Caco-2 (cell line): ENCODE measurements around the gene TSPYL4. TPM values are rescaled to one million over a fixed set of nuclear protein-coding genes. Genes with fewer than 3 reads are reported as not detected.

Source experiments
- Bru-seq: library from RNA; stranded (reverse); fragments of 400-500 nt; gene quantifications from one replicate; lab custom pipeline; 2021; lab: Mats Ljungman, UMichigan
- BruChase-seq, 2 experiments: library from RNA; stranded (reverse); fragments of 400-500 nt; gene quantifications; one replicate each; lab custom pipeline; 2021; lab: Mats Ljungman, UMichigan
- BruUV-seq: library from RNA; stranded (reverse); fragments of 400-500 nt; replicated peaks from 2 replicates; lab custom pipeline; 2021; lab: Mats Ljungman, UMichigan
- CTCF ChIA-PET: fragments of 300-600 bp; sonication (Branson Sonifier 250); formaldehyde crosslinking; loops from one replicate; lab custom pipeline; 2022; ENCODE audit warnings: antibody characterized with exemption; lab: Charles Lee
- POLR2A ChIA-PET: fragments of 300-600 bp; sonication (Branson Sonifier 250); formaldehyde crosslinking; loops from one replicate; lab custom pipeline; 2022; ENCODE audit warnings: antibody characterized with exemption; lab: Charles Lee
- DNase-seq, 2 experiments: peaks; one replicate each; pipeline versions ENCODE4 v3.0.0 to v3.0.0-alpha.2; 2020 to 2022
- H3K27me3 ChIP-seq: replicated peaks from 2 replicates; pipeline ENCODE4 v1.6.0; 2011; ENCODE audit warnings: low read length; ENCODE audit not compliant: control insufficient read depth, insufficient read depth
- H3K36me3 ChIP-seq: 2 replicates; pipeline ENCODE4 v1.5.1; 2011; ENCODE audit warnings: low read length; ENCODE audit not compliant: control insufficient read depth, insufficient read depth
- H3K4me1 ChIP-seq: fragments of 250-450 bp; sonication (Bioruptor Pico); 2 replicates; pipeline ENCODE4 v1.5.1; 2020; ENCODE audit warnings: mild to moderate bottlenecking
- H3K4me3 ChIP-seq: 2 replicates; pipeline ENCODE4 v1.5.1; 2011; ENCODE audit warnings: low read depth, mild to moderate bottlenecking, control low read depth, low read length
- H3K9me3 ChIP-seq: fragments of 250-450 bp; sonication (Bioruptor Pico); 2 replicates; pipeline ENCODE4 v1.5.1; 2020; ENCODE audit warnings: mild to moderate bottlenecking, moderate library complexity
- H3K27ac Mint-ChIP-seq: one replicate; pipeline ENCODE4 v1.8.0; 2022; ENCODE audit warnings: mixed read lengths; ENCODE audit not compliant: unreplicated experiment
- H3K27me3 Mint-ChIP-seq: one replicate; pipeline ENCODE4 v1.8.0; 2022; ENCODE audit warnings: mixed read lengths; ENCODE audit not compliant: insufficient read depth, unreplicated experiment
- H3K36me3 Mint-ChIP-seq: one replicate; pipeline ENCODE4 v1.8.0; 2022; ENCODE audit warnings: mild to moderate bottlenecking, mixed read lengths; ENCODE audit not compliant: insufficient read depth, unreplicated experiment
- H3K4me1 Mint-ChIP-seq: one replicate; pipeline ENCODE4 v1.8.0; 2022; ENCODE audit warnings: low read depth, mixed read lengths; ENCODE audit not compliant: unreplicated experiment
- H3K4me3 Mint-ChIP-seq: one replicate; pipeline ENCODE4 v1.8.0; 2022; ENCODE audit warnings: mild to moderate bottlenecking, moderate library complexity, mixed read lengths; ENCODE audit not compliant: unreplicated experiment
- H3K9me3 Mint-ChIP-seq: one replicate; pipeline ENCODE4 v1.8.0; 2022; ENCODE audit warnings: mixed read lengths; ENCODE audit not compliant: unreplicated experiment
- intact Hi-C: fragments of 100-400 bp; cut with micrococcal nuclease; formaldehyde crosslinking; loops from one replicate; pipeline ENCODE4 v1.10.0; 2022; ENCODE audit not compliant: unreplicated experiment
- long read RNA-seq: library from polyadenylated mRNA; stranded (forward); transcript quantifications from one replicate; pipeline ENCODE4 v2.0.0, GENCODE V29; 2022
- total RNA-seq: library from RNA; stranded (reverse); gene quantifications from 2 replicates; pipeline ENCODE4 v1.2.3, GENCODE V29; 2022
- TF ChIP-seq, protein P1 (sequence below), 2 experiments: fragments of 200-600 bp in 1 of 2; IDR thresholded peaks; 1 replicate in 1 of 2; 2 replicates in 1 of 2; pipeline versions ENCODE4 v1.5.1 to v1.8.0; 2011 to 2022; ENCODE audit warnings: antibody characterized with exemption in 1 of 2, control low read depth in 1 of 2, inconsistent platforms in 1 of 2, low read depth in 1 of 2, low read length in 1 of 2, mild to moderate bottlenecking in 1 of 2, moderate library complexity in 1 of 2; ENCODE audit not compliant: insufficient read depth in 1 of 2, severe bottlenecking in 1 of 2, unreplicated experiment in 1 of 2

Gene TSPYL4
- total RNA-seq (10.7 and 10.9 TPM in 2 replicates), Bru-seq, nascent RNA (percentile 82 among the genes with signal in this experiment), BruChase-seq, experiment 1, labeled RNA remaining after a 2-hour chase (percentile 91 among the genes with signal in this experiment), BruChase-seq, experiment 2, labeled RNA remaining after a 6-hour chase (percentile 86 among the genes with signal in this experiment)
- long read RNA-seq = 0 reads

DNA sequence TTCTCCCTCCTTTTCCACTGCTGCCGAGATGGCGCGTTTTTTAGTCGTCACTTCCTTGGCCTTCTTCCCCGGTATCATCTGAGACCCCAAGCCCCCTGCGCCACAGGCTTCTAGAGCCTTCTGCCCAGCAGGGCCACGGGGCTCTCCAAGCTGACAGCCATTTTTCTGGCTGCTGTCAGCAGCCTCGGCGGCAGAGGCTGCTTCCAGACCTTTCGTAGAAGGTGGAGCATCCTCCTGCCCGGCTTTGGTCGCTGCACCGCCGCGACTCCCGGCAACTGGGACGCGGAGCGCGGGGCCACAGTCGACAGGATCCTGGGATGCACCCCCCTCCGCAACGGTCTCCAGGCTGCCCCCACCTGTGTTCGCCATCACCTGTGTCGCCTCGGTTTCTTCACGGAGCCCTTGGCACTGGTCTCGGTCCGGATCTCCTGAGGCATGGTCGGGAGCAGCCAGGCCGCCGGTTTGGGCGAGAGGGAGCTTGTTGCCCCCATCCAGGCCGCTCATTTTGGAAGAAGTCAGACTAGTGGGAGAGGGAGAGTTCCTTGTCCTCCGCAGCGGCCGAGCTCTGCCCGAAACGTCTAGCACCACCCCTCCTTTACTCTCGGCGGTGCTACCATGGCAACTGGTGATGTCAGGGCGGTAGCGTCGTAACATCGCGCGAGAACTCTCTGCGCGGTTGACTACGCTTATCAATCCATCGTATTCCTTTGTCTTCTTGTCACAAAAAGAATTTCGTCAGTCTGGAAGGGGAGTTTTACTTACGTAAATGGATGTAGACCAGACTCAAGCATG is at the start of gene TSPYL4:
Gene TSPYL4, minus strand, starts transcription at position 571 of the 792 bp plus-strand sequence. Its CDS starts 67 bp downstream, at position 504.
- intact Hi-C loops = loop anchor here (2.0 to 10.0 kb wide), 3 partner anchors 15 to 239 kb away; partner anchors contain the start of gene TSPYL1
- H3K4me1 Mint-ChIP-seq = peaks cover 16% of the 10 kb centered on the region
- H3K36me3 Mint-ChIP-seq = peaks cover 6% of the 10 kb centered on the region
- no peak within 1 kb of the TSS for H3K4me3 Mint-ChIP-seq
- Histone ChIP-seq H3K27me3 (no peaks in the 10 kb centered on the region), H3K9me3 (no peaks in the 10 kb centered on the region), H3K4me1 (peaks cover 19% of the 10 kb centered on the region), H3K4me3 (peak within 1 kb of the TSS; percentile 99), H3K36me3 (no peaks in the 10 kb centered on the region; the same call in 1 of the 2 replicates)
- no TSS peak for BruUV-seq
- DNase-seq = peak; percentile 92
- ChIA-PET CTCF (interaction anchor here (1.0 to 2.4 kb wide), 3 partner anchors 15 to 258 kb away, joined by 3 to 16 read pairs (median 5); partner anchors contain the start of gene CALHM5), POLR2A (interaction anchor here (0.9 to 1.0 kb wide), 2 partner anchors 10 to 26 kb away, joined by 3 to 6 read pairs; partner anchors contain the start of gene TSPYL1)
- H3K9me3 Mint-ChIP-seq = no peaks in the 10 kb centered on the region
- TF ChIP-seq, protein P1, sequence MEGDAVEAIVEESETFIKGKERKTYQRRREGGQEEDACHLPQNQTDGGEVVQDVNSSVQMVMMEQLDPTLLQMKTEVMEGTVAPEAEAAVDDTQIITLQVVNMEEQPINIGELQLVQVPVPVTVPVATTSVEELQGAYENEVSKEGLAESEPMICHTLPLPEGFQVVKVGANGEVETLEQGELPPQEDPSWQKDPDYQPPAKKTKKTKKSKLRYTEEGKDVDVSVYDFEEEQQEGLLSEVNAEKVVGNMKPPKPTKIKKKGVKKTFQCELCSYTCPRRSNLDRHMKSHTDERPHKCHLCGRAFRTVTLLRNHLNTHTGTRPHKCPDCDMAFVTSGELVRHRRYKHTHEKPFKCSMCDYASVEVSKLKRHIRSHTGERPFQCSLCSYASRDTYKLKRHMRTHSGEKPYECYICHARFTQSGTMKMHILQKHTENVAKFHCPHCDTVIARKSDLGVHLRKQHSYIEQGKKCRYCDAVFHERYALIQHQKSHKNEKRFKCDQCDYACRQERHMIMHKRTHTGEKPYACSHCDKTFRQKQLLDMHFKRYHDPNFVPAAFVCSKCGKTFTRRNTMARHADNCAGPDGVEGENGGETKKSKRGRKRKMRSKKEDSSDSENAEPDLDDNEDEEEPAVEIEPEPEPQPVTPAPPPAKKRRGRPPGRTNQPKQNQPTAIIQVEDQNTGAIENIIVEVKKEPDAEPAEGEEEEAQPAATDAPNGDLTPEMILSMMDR (IDR thresholded peaks at IDR 0.05; ENCODE audit: insufficient read depth in 1 of 2, low read depth in 1 of 2, low read length in 1 of 2, severe bottlenecking in 1 of 2, unreplicated experiment in 1 of 2) = no peak
- H3K27me3 Mint-ChIP-seq = no peaks in the 10 kb centered on the region
- H3K27ac Mint-ChIP-seq = no peak within 1 kb of the TSS

DNA sequence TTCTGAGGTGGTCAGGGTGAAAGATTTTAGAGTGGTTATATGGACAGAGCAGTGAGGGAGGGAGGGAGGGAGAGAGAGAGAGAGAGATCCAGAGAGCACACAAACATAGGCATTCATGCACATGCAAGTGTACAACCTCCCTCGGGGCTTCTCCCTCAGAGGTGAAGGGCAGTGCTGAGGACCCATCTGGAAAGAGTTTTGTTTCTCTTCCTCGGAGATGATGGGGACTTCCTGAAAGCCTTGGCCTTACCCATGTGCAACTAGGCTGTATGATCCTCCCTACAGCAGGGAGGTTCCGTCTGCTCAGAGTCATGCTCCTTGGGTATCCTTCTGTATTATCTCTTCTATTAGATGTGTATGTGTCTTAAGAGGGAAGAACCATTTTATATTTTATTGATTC is 47.2 kb upstream of the TSPYL4 start:
- TF ChIP-seq, protein P1 (IDR thresholded peaks at IDR 0.05; ENCODE audit: insufficient read depth in 1 of 2, low read depth in 1 of 2, low read length in 1 of 2, severe bottlenecking in 1 of 2, unreplicated experiment in 1 of 2) = no peak
- Mint-ChIP-seq H3K36me3 (no peaks in the 10 kb centered on the region), H3K9me3 (no peaks in the 10 kb centered on the region), H3K4me1 (peaks cover 9% of the 10 kb centered on the region), H3K4me3 (no peak overlapping the region), H3K27ac (no peak overlapping the region), H3K27me3 (peaks cover 5% of the 10 kb centered on the region)
- no peaks in the 10 kb centered on the region for H3K36me3 ChIP-seq
- ChIA-PET CTCF (no interaction called here), POLR2A (no interaction called here)
- no TSS peak for BruUV-seq
- H3K27me3 ChIP-seq = no peaks in the 10 kb centered on the region
- intact Hi-C loops = no loop called here
- no peaks in the 10 kb centered on the region; the same call in 1 of the 2 replicates for H3K9me3 ChIP-seq
- no peaks in the 10 kb centered on the region for H3K4me1 ChIP-seq
- DNase-seq = no peak
- H3K4me3 ChIP-seq = no peak overlapping the region

DNA sequence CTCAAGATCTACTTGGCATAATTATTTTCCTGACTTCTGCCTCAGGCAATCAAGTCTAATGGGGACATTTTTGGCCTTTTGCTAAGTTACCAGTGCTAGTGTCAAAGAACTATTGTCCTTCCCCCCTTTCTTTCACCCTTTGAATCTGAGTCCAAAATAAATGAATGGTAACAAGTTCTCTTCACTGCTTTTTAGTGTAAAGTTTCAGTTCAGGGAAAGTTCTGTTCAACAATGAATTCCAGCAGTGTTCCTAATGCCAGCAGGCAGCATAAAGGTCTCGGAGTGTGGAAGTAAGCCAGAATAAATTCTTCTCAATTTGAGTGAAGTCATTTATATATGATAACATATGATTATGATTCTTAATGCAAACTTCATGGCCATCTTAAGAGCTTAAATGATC is 46.7 kb upstream of the TSPYL4 start:
- no TSS peak for BruUV-seq
- ChIA-PET CTCF (no interaction called here), POLR2A (no interaction called here)
- Histone ChIP-seq H3K36me3 (no peaks in the 10 kb centered on the region), H3K4me1 (no peaks in the 10 kb centered on the region), H3K4me3 (no peak overlapping the region), H3K27me3 (no peaks in the 10 kb centered on the region), H3K9me3 (no peaks in the 10 kb centered on the region; the same call in 1 of the 2 replicates)
- Mint-ChIP-seq H3K27ac (no peak overlapping the region), H3K9me3 (no peaks in the 10 kb centered on the region), H3K4me1 (peaks cover 9% of the 10 kb centered on the region), H3K4me3 (no peak overlapping the region), H3K27me3 (peaks cover 5% of the 10 kb centered on the region), H3K36me3 (no peaks in the 10 kb centered on the region)
- TF ChIP-seq, protein P1 (IDR thresholded peaks at IDR 0.05; ENCODE audit: insufficient read depth in 1 of 2, low read depth in 1 of 2, low read length in 1 of 2, severe bottlenecking in 1 of 2, unreplicated experiment in 1 of 2) = no peak
- DNase-seq = no peak
- intact Hi-C loops = no loop called here
